Prostate gland (tissue), 2 donors: ENCODE measurements around the gene ACADS.

Source experiments
- POLR2A ChIP-seq: fragments of 450-650 bp; IDR thresholded peaks from one replicate; pipeline ENCODE4 v1.6.1; 2016; ENCODE audit warnings: antibody characterized with exemption, mild to moderate bottlenecking
- TF ChIP-seq, protein P1 (sequence below), 4 experiments: fragments of 200-600 bp in 2 of 4; fragments of 450-650 bp in 2 of 4; sonication (generic) in 2 of 4; IDR thresholded peaks; 1 replicate in 3 of 4; 2 replicates in 1 of 4; pipeline ENCODE4 v1.5.1; 2016 to 2019; ENCODE audit warnings: antibody characterized with exemption in 4 of 4, mild to moderate bottlenecking in 2 of 4, moderate library complexity in 2 of 4

DNA sequence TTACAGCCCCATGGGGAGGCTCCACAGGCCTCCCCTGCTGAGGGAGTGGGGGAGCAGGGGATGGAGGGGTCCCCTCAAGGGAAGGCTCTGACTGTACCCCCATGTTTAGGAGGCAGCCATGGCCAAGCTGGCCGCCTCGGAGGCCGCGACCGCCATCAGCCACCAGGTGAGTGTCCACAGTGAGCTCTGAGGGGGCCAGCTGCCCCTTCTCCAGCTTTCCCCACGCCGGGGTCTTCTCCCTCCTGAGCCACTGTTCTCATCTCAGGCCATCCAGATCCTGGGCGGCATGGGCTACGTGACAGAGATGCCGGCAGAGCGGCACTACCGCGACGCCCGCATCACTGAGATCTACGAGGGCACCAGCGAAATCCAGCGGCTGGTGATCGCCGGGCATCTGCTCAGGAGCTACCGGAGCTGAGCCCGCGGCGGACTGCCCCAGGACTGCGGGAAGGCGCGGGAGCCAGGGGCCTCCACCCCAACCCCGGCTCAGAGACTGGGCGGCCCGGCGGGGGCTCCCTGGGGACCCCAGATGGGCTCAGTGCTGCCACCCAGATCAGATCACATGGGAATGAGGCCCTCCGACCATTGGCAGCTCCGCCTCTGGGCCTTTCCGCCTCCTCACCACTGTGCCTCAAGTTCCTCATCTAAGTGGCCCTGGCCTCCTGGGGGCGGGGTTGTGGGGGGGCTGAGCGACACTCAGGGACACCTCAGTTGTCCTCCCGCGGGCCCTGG is 13.6 kb downstream of the ACADS start:
- TF ChIP-seq POLR2A: no peak
- TF ChIP-seq, protein P1, sequence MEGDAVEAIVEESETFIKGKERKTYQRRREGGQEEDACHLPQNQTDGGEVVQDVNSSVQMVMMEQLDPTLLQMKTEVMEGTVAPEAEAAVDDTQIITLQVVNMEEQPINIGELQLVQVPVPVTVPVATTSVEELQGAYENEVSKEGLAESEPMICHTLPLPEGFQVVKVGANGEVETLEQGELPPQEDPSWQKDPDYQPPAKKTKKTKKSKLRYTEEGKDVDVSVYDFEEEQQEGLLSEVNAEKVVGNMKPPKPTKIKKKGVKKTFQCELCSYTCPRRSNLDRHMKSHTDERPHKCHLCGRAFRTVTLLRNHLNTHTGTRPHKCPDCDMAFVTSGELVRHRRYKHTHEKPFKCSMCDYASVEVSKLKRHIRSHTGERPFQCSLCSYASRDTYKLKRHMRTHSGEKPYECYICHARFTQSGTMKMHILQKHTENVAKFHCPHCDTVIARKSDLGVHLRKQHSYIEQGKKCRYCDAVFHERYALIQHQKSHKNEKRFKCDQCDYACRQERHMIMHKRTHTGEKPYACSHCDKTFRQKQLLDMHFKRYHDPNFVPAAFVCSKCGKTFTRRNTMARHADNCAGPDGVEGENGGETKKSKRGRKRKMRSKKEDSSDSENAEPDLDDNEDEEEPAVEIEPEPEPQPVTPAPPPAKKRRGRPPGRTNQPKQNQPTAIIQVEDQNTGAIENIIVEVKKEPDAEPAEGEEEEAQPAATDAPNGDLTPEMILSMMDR (IDR thresholded peaks at IDR 0.05): no peak
